Panc1 (cell line): Measurements from ENCODE around the gene CREG1. TPM values are rescaled to one million over a fixed set of nuclear protein-coding genes. Genes with fewer than 3 reads are reported as not detected.

ENCODE experiments used
- ATAC-seq: fragments of 200-7000 bp; cut with Tn5 transposase; 2 replicates; pipeline ENCODE4 v1.9.1; 2020; ENCODE audit warnings: mild to moderate bottlenecking, moderate library complexity
- BruUV-seq: library from RNA; stranded (reverse); fragments of 400-500 nt; replicated peaks from 2 replicates; lab custom pipeline; 2021; lab: Mats Ljungman, UMichigan
- CTCF ChIA-PET: fragments of 300-600 bp; sonication (Branson Sonifier 250); formaldehyde crosslinking; loops from one replicate; lab custom pipeline; 2022; ENCODE audit warnings: antibody characterized with exemption; lab: Charles Lee
- POLR2A ChIA-PET: fragments of 300-600 bp; sonication (Branson Sonifier 250); formaldehyde crosslinking; loops from one replicate; lab custom pipeline; 2022; ENCODE audit warnings: antibody characterized with exemption; lab: Charles Lee
- DNase-seq: peaks from one replicate; pipeline ENCODE4 v3.0.0-alpha.2; 2010; ENCODE audit warnings: low read depth, low spot score
- H3K27ac ChIP-seq: 2 replicates; pipeline ENCODE4 v1.5.1; 2011; ENCODE audit warnings: mild to moderate bottlenecking, low read length, inconsistent platforms
- H3K27me3 ChIP-seq: fragments of 200-500 bp; sonication (Bioruptor generic); 2 replicates; pipeline ENCODE4 v1.6.0; 2014; ENCODE audit warnings: low read length, inconsistent platforms; ENCODE audit not compliant: control insufficient read depth, insufficient read depth
- H3K36me3 ChIP-seq: fragments of 200-500 bp; sonication (Bioruptor generic); 2 replicates; pipeline ENCODE4 v1.5.1; 2014; ENCODE audit warnings: inconsistent platforms, mild to moderate bottlenecking, low read length, moderate library complexity; ENCODE audit not compliant: control insufficient read depth, insufficient read depth
- H3K4me1 ChIP-seq: 2 replicates; pipeline ENCODE4 v1.5.1; 2011; ENCODE audit warnings: inconsistent platforms, mild to moderate bottlenecking, low read length, moderate library complexity; ENCODE audit not compliant: control insufficient read depth, insufficient read depth
- H3K4me3 ChIP-seq, 2 experiments: 2 replicates each; pipeline ENCODE4 v1.5.1; 2011 to 2012; ENCODE audit warnings: low read depth in 2 of 2, low read length in 2 of 2, mild to moderate bottlenecking in 2 of 2, inconsistent platforms in 1 of 2, moderate library complexity in 1 of 2
- H3K9me3 ChIP-seq: fragments of 200-500 bp; sonication (Bioruptor generic); 2 replicates; pipeline ENCODE4 v1.5.1; 2014; ENCODE audit warnings: low read depth, mild to moderate bottlenecking, inconsistent platforms, low read length, moderate library complexity; ENCODE audit not compliant: control insufficient read depth, insufficient read depth
- POLR2AphosphoS5 ChIP-seq: IDR thresholded peaks from 2 replicates; pipeline ENCODE4 v1.6.1; 2012; ENCODE audit warnings: mild to moderate bottlenecking, low read depth, low read length, moderate library complexity
- SIN3A ChIP-seq: IDR thresholded peaks from 2 replicates; pipeline ENCODE4 v1.6.1; 2012; ENCODE audit warnings: low read depth, mild to moderate bottlenecking, low read length, moderate library complexity, borderline replicate concordance; ENCODE audit not compliant: insufficient read depth
- TCF7L2 ChIP-seq: IDR thresholded peaks from 2 replicates; pipeline ENCODE4 v1.6.1; 2011; ENCODE audit warnings: mild to moderate bottlenecking, low read depth, low read length, inconsistent platforms
- in situ Hi-C: cut with HindIII; loops from 2 replicates; pipeline ENCODE4 v1.10.0; 2016; ENCODE audit warnings: low sequenced_read_pairs, low pct_unique_long_range_greater_than_20kb
- intact Hi-C: fragments of 100-400 bp; cut with micrococcal nuclease; formaldehyde crosslinking; loops from one replicate; pipeline ENCODE4 v1.10.0; 2022; ENCODE audit not compliant: unreplicated experiment
- total RNA-seq: library from RNA; stranded (reverse); gene quantifications from one replicate; pipeline ENCODE4 v1.2.1, GENCODE V29; 2021; ENCODE audit not compliant: unreplicated experiment
- TF ChIP-seq, protein P1 (sequence below), 2 experiments: IDR thresholded peaks; 2 replicates each; pipeline ENCODE4 v1.6.1; 2011 to 2012; ENCODE audit warnings: low read depth in 2 of 2, control low read depth in 1 of 2, low read length in 1 of 2, mild to moderate bottlenecking in 1 of 2, moderate library complexity in 1 of 2; ENCODE audit not compliant: insufficient read depth in 1 of 2
- TF ChIP-seq, protein P2 (sequence below): fragments of 450-650 bp; IDR thresholded peaks from 2 replicates; pipeline ENCODE4 v1.5.1; 2017; ENCODE audit warnings: mild to moderate bottlenecking

CREG1 gene
- total RNA-seq, 1 experiment from 2014 or later: 25.9 TPM

DNA sequence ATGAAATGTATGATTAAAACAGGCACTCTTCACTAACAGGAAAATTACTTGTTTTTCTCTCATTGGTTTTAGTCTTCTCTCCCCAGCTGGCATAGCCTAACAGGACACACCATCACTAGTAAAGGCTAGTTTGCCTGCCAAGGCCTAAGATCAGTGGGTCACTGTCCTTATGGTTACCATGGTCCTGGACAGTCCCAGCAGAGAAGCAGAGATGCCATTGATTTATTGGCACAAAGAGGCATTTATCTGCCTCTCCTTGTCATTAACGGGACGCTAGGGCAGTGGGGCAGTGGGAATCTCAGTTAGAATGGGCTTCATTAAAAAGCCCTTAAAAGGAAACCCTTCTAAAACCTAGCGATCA lies 49.1 kb downstream of the CREG1 start:
- POLR2A ChIA-PET: no interaction called here
- no TSS peak for BruUV-seq
- ATAC-seq (no peak), DNase-seq (no peak)
- Histone ChIP-seq H3K9me3 (no peaks in the 10 kb centered on the region), H3K27ac (no peak overlapping the region), H3K4me1 (no peaks in the 10 kb centered on the region), H3K36me3 (no peaks in the 10 kb centered on the region), H3K4me3 (no peak overlapping the region), H3K27me3 (peaks cover 20% of the 10 kb centered on the region; the same call in 1 of the 2 replicates)
- CTCF ChIA-PET: no interaction called here
- intact Hi-C loops: no loop called here
- TF ChIP-seq, protein P1, sequence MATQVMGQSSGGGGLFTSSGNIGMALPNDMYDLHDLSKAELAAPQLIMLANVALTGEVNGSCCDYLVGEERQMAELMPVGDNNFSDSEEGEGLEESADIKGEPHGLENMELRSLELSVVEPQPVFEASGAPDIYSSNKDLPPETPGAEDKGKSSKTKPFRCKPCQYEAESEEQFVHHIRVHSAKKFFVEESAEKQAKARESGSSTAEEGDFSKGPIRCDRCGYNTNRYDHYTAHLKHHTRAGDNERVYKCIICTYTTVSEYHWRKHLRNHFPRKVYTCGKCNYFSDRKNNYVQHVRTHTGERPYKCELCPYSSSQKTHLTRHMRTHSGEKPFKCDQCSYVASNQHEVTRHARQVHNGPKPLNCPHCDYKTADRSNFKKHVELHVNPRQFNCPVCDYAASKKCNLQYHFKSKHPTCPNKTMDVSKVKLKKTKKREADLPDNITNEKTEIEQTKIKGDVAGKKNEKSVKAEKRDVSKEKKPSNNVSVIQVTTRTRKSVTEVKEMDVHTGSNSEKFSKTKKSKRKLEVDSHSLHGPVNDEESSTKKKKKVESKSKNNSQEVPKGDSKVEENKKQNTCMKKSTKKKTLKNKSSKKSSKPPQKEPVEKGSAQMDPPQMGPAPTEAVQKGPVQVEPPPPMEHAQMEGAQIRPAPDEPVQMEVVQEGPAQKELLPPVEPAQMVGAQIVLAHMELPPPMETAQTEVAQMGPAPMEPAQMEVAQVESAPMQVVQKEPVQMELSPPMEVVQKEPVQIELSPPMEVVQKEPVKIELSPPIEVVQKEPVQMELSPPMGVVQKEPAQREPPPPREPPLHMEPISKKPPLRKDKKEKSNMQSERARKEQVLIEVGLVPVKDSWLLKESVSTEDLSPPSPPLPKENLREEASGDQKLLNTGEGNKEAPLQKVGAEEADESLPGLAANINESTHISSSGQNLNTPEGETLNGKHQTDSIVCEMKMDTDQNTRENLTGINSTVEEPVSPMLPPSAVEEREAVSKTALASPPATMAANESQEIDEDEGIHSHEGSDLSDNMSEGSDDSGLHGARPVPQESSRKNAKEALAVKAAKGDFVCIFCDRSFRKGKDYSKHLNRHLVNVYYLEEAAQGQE (IDR thresholded peaks at IDR 0.05; ENCODE audit: insufficient read depth in 1 of 2, low read depth in 2 of 2, low read length in 1 of 2): no peak
- TF ChIP-seq, protein P2, sequence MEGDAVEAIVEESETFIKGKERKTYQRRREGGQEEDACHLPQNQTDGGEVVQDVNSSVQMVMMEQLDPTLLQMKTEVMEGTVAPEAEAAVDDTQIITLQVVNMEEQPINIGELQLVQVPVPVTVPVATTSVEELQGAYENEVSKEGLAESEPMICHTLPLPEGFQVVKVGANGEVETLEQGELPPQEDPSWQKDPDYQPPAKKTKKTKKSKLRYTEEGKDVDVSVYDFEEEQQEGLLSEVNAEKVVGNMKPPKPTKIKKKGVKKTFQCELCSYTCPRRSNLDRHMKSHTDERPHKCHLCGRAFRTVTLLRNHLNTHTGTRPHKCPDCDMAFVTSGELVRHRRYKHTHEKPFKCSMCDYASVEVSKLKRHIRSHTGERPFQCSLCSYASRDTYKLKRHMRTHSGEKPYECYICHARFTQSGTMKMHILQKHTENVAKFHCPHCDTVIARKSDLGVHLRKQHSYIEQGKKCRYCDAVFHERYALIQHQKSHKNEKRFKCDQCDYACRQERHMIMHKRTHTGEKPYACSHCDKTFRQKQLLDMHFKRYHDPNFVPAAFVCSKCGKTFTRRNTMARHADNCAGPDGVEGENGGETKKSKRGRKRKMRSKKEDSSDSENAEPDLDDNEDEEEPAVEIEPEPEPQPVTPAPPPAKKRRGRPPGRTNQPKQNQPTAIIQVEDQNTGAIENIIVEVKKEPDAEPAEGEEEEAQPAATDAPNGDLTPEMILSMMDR: no peak
- TF ChIP-seq POLR2AphosphoS5 (no peak), SIN3A (no peak), TCF7L2 (no peak)
- in situ Hi-C loops: no loop called here

DNA sequence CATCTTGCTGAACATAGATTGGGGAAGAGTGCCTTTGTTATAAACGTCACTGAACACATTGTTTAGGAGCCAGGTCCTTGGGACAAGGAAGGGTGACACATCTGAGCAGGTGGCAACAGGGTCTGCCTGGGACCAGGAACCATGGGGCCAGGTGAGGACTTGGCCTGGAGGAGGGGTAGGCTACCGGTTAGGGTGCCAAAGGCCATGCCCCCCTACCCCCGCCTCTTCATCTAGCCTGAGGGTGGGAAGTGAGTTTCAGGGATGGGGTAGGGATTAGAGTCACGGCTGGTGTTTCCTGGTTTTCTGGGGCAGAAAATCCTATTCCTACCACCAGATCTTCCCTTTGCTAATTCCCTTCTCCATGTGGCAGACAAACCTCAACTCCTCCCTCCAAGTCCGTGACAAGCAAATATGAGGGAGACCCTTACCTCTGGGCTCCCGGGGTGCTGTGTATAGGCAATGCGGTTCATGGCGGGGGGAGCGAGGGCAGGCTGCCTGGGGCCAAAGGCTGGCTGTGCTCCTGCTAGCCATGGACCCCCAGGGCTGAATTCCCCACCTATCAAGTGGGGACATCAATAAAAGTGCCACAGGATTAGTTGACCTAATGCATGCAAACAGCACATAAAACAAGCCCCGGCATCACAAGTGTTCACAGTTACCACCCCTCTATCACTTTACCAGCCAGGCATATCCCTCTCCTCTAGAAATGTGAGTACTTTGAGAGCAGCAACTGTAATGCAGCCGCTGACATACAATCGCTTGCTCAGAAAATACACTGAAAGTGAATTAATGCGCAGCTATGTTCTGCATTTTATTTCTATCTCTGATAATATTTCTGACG lies 49.7 kb downstream of the CREG1 start:
- ChIA-PET CTCF (no interaction called here), POLR2A (no interaction called here)

More for the DNA sequence above, 49.7 kb downstream of the CREG1 start:
- Histone ChIP-seq H3K4me3 (no peak overlapping the region), H3K4me1 (no peaks in the 10 kb centered on the region), H3K9me3 (no peaks in the 10 kb centered on the region), H3K27ac (no peak overlapping the region), H3K27me3 (peaks cover 19% of the 10 kb centered on the region; the same call in 1 of the 2 replicates), H3K36me3 (no peaks in the 10 kb centered on the region)
- no TSS peak for BruUV-seq
- no peak for ATAC-seq
- intact Hi-C loops: no loop called here
- TF ChIP-seq, protein P1 (IDR thresholded peaks at IDR 0.05; ENCODE audit: insufficient read depth in 1 of 2, low read depth in 2 of 2, low read length in 1 of 2): no peak
- TF ChIP-seq SIN3A (no peak), POLR2AphosphoS5 (no peak), TCF7L2 (no peak)
- TF ChIP-seq, protein P2: no peak
- in situ Hi-C loops: no loop called here
- no peak for DNase-seq
